ENCODE data around the gene RASD1. TPM values are rescaled to one million over a fixed set of nuclear protein-coding genes. Genes with fewer than 3 reads are reported as not detected.

Gene RASD1
- total and polyA plus RNA-seq, 2 of the 4 experiments (the other 2 are of a cell fraction): 0.54 to 1.8 TPM

- ChIA-PET CTCF (no interaction called here), POLR2A (ENCODE audit: unreplicated experiment) (no interaction called here)
- Histone ChIP-seq H2BK15ac (ENCODE audit: low read depth, low read length) (no peak overlapping the region), H3K56ac (ENCODE audit: extremely low read depth, insufficient read depth, low read length) (no peak overlapping the region), H4K8ac (ENCODE audit: low read depth in 2 of 2, low read length in 2 of 2) (no peak overlapping the region), H3K18ac (ENCODE audit: low read depth, low read length) (no peak overlapping the region), H3K27ac (ENCODE audit: insufficient read depth, low read length) (no peak overlapping the region), H3K9me1 (ENCODE audit: insufficient read depth, low read length) (peaks cover 4% of the 10 kb centered on the region; the same call in 1 of the 2 replicates), H2BK5ac (ENCODE audit: low read depth, low read length, poor library complexity, severe bottlenecking) (no peak overlapping the region), H4K5ac (ENCODE audit: low read depth, low read length) (no peak overlapping the region), H3K4me2 (ENCODE audit: low read depth, low read length) (no peak overlapping the region), H2AK5ac (ENCODE audit: low read depth, low read length) (no peak overlapping the region), H3K4me3 (ENCODE audit: insufficient read depth, low read depth, low read length) (no peak overlapping the region), H2BK120ac (ENCODE audit: low read depth, low read length) (no peak overlapping the region), H2AFZ (replicated peaks; ENCODE audit: low read length, poor library complexity) (no peak overlapping the region), H3K4me1 (ENCODE audit: control insufficient read depth, insufficient read depth, low read length) (peaks cover 9% of the 10 kb centered on the region), H3K79me1 (ENCODE audit: low read depth in 1 of 2, low read length in 2 of 2) (no peaks in the 10 kb centered on the region), H3K14ac (replicated peaks; ENCODE audit: low read depth, low read length) (no peak overlapping the region), H2AK9ac (replicated peaks; ENCODE audit: low read depth, low read length, poor library complexity) (peak overlapping the region; percentile 19), H3K4ac (ENCODE audit: low read depth, low read length) (no peak overlapping the region; the same call in 1 of the 2 replicates), H3K36me3 (ENCODE audit: control insufficient read depth, insufficient read depth, low read length) (no peaks in the 10 kb centered on the region), H4K20me1 (ENCODE audit: insufficient read depth, low read length) (peaks cover 28% of the 10 kb centered on the region), H3K27me3 (ENCODE audit: control insufficient read depth, insufficient read depth, low read length) (peaks cover 2% of the 10 kb centered on the region; the same call in 1 of the 2 replicates), H2BK20ac (ENCODE audit: low read depth, low read length) (no peak overlapping the region), H3K23ac (ENCODE audit: low read depth, low read length) (no peak overlapping the region), H3K9me3 (ENCODE audit: control insufficient read depth, insufficient read depth, low read length) (no peaks in the 10 kb centered on the region), H4K91ac (ENCODE audit: insufficient read depth, low read depth, low read length) (no peak overlapping the region), H3K9ac (ENCODE audit: low read depth, low read length) (no peak overlapping the region)
- ATAC-seq (ENCODE audit: low read depth): no peak
- in situ Hi-C loops (cut with MboI; ENCODE audit: low sequenced_read_pairs): no loop called here
- dilution Hi-C loops (cut with HindIII; ENCODE audit: low sequenced_read_pairs, unreplicated experiment): no loop called here
- 96% methylated on average over 12 of the region's 20 CpGs; no CpG with 5 or more reads in 1 of the 2 experiments for whole genome bisulfite sequencing, 2 experiments (ENCODE audit: extremely low coverage in 2 of 2, insufficient read length in 1 of 2)
- TF ChIP-seq NFE2L2 (IDR thresholded peaks at IDR 0.05; ENCODE audit: low read depth, low read length) (no peak), MXI1 (IDR thresholded peaks at IDR 0.05; ENCODE audit: borderline replicate concordance, low read depth, low read length) (no peak), CEBPB (IDR thresholded peaks at IDR 0.05; ENCODE audit: low read depth, low read length) (no peak), SMC3 (IDR thresholded peaks at IDR 0.05; ENCODE audit: low read depth, low read length) (no peak), RCOR1 (IDR thresholded peaks at IDR 0.05; ENCODE audit: insufficient replicate concordance, low read length) (no peak), RFX5 (IDR thresholded peaks at IDR 0.05; ENCODE audit: low read depth, low read length) (no peak), ELK1 (IDR thresholded peaks at IDR 0.05; ENCODE audit: borderline replicate concordance, low read depth, low read length) (no peak), CTCF (conservative IDR thresholded peaks at IDR 0.05; ENCODE audit: low read depth, low read length) (no peak)
- DNase-seq: no peak
- no TSS peak for BruUV-seq (replicated peaks)
- intact Hi-C loops (cut with micrococcal nuclease): no loop called here
Measured at GRCh38 chr17:17510456-17511292, 14.5 kb upstream of the RASD1 start.
